ENCODE results near the gene SLC9C2.
"Not testable (repeated sequence)": the region's sequence is repeated elsewhere in the genome, so short reads cannot be mapped to it uniquely, and the experiment has no call there.

Gene SLC9C2

DNA sequence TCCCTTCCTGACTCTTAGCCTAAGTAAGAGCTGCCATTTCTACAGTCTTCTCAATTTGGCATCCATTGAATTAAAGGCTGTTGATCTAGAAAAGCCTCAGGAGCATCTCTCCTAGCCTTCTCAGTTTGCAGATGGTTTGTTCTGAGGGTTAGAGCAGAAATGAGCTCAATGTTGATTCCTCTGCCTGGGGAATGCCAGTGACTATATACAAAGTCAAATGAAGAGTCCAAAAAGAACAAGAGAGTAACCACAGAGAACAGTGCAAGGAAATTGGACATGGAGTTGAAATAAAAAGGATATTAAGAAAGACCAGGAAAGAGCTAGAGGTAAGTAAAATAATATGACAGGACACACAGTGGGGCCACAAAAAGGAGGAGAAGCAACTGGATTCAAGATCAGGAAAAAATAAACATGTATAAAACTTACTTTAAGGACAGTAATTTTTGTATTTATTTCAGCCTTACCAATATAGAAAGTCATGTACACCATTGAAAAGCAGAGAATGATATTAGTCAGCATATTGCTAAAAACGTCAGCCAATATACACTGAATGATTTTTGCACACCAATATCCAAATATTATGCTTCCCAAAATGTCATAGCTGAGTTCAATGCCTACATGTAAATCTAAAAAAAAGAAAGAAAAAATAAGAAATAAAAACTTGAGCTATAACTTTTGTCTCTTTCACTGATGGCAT lies 21.3 kb downstream of the SLC9C2 start:
- DNase-seq, result no peak

DNA sequence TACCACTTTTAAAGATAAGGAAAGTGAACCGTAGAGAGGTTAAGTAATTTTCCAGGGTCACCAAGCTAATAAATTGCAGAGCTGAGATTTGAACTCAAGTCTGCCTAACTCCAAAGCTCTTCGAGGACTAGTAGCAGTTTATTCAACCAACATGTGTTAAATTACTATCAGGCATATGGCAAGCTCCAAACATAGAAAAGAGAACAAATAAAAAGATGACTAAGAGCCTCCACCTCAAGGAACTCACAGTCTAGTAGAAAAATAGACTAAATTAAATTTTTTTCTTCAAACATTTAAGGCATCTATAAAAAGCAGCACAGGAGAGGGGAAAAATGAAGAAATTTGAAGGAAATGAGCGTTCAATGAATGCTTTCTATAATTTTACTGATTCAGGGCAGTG lies 22.2 kb downstream of the SLC9C2 start:
- no peak for DNase-seq

DNA sequence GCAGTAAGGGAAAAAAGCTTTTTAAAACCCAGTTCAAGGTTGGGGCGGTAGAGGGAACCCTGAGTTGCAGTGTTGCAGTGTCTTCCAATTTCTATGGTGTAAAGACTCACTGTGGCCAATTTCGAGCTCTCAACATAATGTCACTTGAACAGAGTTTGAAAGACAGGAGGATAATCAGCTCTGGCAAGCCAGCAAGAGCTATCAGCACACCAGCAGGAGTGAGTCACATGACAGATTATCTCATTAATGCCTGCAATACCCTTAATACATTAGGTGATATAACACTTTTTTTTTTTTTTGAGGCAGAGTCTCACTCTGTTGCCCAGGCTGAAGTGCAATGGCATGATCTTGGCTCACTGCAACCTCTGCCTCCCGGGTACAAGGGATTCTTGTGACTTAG lies 22.8 kb downstream of the SLC9C2 start:
- DNase-seq, result no peak

DNA sequence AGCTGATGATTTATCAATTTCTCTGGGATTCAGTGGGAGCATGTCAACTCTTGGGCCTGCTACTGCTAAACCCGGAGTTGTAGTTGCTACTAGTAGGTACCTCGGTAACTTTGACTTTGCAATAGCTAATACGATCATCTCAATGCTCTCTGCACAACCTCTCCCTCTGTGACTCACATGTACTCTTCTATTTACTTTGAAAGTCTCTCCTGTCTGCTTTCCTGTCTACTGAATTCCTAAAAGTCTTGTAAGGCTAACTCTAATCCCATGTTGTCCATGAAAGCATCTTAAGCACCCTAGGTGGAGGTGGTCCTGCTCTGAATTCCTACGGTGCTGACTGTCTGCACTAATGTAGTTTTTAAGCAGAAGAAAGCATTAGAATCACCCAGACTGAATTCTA lies 29.3 kb downstream of the SLC9C2 start:
- no peak for DNase-seq

DNA sequence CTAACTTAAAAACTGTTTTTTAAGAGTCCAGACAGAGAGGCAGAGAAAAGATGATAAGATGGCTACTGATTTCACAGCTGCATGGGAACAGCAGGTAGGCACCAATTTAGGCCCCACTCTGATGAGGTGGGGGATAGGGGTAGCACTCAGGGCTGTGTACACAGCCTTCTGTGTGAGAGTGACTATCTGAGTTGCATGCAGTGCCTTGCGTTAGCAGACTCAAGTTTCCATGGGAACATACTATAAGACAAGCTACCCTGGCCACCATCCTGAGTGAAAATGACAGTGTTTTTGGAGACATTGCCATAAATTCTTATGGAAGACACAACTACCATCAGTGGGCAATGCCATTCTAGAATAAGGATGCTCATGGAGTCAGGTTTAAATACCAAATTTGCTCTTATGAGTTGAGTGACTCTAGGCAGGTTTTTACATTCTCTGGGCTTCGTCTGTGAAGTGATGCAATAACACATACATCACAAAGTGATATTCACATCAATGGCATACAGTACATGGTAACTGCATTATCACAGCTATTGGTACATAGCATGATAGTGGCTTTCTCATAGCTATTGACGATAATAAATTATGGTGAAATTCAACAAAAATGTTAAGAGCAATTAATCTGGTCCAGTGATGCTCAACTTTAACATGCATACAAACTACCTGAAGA lies 30.5 kb downstream of the SLC9C2 start:
- no peak for DNase-seq

DNA sequence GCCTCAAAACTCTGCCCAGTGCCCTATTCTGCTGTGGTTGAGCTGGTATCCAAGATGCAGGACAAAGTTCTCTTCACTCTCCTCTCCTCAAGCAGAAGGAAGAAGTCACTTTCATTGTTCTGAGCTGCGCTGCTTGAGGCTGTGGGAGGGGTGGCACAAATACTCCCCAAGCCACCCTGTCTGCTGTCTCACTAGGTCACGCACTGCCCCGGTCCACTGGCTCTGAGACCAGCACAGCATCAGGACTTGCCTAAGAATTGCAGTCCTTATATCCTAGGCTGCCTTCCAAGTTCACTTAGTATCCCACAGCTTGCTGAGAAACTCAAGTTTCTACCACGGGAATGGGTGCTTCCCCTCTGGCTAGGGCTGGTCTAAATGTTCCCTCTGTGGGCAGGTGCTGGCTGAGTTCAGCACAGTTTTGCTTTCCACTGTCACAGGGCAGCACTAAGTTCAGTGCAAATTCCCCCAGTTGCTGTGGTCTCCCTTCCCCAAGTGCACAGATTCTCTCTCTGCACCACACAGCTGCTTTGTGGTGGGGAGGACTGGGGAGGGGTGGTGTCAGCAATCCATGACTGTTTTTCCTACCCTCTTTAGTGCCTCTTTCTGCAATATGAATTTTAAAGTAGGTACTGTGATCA lies 32.4 kb downstream of the SLC9C2 start:
- no peak for DNase-seq

DNA sequence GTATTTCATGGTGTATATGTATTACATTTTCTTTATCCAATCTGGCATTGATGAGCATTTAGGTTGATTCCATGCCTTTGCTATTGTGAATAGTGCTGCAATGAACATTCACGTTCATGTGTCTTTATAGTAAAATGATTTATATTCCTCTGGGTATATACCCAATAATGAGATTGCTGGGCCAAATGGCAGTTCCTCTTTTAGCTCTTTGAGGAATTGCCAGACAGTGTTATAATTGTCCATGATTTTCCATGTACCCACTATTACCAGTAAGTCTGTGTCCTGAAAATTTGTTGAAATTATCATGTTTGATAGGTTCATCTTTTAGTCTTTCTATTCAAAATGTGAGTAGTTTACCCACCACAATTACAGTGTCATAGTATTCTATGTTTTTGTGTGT lies 34.4 kb downstream of the SLC9C2 start:
- no peak for DNase-seq

DNA sequence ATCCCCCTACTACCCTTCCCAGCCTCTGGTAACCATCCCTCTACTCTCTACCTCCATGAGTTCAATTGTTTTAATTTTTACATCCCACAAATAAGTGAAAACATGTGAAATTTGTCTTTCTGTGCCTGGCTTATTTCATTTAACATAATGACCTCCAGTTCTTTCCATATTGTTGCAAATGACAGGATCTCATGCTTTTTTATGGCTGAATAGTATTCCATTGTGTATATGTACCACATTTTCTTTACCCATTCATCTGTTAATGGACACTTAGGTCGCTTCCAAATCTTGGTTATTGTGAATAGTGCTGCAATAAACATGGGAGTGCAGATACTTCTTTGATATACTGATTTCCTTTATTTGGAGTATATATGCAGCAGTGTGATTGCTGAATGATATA lies 39.0 kb downstream of the SLC9C2 start:
- not testable (repeated sequence) for DNase-seq

DNA sequence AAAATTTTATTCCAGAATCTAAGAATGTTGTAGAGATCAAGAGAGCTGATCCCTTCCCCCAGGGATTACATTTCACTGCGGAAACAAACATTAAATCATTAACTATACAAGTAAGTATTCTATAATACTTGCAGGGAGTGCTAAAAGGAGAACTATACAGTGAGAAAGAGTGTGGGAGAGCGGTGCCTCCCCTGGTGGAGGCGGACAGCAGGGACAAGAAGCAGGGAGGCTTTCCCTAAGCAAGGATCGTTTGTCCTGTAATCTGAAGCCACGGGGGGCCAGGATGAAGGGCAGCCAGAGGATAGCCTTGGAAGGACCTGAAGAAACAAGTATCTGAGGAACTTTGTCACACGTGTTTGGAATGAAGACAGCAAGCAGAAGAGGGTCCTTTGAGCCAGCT lies 40.1 kb downstream of the SLC9C2 start:
- no peak for DNase-seq

DNA sequence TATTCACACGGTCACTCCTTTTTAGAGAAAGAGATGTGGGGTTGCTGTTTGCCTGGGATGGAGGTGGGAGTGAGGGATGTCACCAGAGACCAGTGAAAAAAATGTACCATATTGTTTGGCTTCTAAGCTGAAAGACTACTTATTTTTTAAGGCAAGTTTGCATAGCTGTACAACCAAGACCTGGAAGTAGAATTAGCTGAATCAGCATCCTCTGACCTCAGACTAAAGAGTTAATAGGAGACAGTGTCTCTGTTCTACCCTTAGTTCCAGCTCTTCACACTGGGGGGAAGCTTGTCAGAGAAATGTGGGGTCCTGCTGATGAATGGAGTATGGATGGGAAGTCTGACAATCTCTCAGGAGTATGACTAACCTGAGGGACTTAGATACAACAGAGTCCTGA lies 41.6 kb downstream of the SLC9C2 start:
- DNase-seq, result no peak

DNA sequence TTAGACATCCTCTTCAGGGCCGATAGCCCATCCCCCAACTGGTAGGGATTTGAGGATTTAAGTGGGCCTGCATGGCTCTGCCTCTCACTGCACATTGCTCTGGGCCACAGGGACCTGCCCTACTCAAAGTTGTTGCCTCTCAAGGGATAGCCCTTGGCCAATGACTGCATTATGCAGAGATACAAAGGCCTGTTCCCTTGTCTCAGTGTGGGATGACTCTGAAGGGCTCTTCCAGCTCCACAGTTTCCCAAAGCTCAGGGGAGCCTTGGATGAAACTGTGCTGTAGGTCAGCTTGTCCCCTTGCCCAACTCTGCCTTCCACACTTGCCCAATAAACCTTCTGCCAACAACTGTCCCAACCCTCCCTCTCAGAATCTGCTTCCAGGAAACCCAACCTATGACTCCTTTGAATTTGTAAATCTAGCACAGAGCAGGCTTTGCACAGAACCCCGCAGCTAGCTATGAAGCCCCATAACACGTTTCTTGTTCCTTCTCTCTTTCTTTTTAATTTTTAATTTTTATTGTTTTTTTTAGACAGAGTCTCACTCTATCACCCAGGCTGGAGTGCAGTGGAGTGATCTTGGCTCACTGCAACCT lies 42.5 kb downstream of the SLC9C2 start:
- no peak for DNase-seq

DNA sequence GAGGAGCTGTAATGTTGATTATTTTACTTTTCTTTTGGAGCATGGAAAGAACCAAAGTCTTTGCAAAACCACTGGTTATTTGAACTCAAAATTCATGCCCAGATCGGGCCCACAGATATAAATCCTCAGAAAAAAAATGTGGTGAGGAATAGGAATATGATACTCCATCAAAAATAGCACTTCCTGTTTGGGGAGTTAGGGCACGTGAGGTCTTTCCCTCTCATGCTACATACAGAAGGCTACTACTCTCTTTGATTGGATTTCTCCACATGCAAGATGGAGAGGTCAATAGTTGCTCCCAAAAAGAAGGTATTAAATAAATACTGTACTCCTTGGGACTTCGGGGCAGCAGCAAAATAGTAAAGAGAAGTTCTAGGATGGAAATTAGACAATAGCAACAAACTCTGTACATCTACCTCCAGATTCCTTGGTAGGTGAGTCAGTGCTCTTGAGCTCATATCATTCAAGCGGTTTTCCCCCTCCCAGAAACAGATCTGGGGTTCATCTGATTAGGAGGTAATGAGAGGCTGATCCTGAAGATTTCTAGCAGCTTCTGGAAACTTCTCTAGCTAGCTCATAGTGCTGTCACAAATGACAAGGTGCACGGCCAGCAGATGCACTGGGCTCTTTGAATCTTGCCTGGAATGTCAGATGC lies 47.1 kb downstream of the SLC9C2 start:
- no peak for DNase-seq

DNA sequence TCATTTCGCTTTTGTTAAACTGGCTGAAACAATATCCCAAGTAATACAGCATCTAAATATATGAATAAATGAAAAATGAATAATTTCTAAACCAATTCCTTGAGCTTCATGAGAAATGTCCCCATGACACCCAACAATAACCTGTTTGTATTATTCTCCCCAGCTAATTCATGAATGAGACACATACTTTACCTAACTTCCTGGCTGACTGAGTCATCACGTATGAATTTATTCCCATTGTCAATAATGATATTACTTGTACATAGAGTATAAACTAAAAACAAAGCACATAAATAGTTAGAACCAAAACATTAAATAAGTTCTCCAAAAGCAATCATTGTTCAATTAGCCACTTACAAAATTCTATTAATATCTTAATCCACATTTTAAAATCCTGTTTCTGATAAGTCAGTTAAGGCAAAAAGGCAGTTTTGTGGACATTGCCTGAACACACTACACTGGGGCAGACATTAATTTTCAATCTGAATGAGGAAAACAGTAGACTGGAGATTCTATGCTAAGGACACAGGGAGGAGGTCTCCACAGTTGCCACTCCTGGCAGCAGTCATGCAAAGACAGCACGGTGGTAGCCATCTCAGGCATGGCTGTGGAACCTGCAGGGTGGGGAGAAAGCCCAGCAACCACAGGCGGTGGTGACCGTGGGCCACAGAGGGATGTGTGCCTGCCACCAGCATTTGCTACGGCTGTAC lies 48.2 kb downstream of the SLC9C2 start:
- no peak for DNase-seq

DNA sequence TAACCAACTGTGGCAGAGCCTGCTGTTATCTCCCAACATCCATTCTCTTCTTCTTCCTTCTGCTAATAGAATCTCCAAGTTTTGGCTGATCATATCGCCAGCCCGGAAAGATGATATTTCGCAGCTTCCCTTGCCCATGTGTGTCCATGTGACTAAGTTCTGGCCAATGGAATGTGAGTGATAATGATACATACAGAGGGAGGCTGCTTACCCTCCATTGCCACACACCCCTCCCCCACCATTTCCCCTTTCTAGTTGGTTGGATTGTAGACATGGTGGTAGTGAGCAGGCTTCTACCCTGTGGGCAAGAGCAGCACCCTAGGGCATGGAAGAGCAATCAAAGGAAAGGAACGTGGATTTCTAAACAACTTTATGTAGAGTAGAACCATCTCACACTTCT lies 48.8 kb downstream of the SLC9C2 start:
- DNase-seq, result no peak

DNA sequence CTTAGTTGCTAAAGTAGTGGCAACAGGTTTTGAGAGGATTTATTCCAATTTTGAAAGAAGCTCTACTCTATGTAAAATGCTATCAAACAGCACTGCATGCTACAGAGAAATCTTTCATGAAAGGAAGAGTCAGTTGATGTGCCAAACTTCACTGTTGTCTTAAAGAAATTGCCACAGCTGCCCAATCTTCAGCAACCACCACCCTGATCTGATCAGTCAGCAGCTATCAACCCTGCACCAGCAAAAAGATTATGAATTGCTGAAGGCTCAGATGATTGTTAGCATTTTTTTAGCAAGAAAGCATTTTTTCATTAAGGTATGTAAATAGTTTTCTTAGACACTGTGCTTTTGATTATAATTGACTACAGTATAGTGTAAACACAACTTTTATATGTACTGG lies 49.6 kb downstream of the SLC9C2 start:
- no peak for DNase-seq

DNA sequence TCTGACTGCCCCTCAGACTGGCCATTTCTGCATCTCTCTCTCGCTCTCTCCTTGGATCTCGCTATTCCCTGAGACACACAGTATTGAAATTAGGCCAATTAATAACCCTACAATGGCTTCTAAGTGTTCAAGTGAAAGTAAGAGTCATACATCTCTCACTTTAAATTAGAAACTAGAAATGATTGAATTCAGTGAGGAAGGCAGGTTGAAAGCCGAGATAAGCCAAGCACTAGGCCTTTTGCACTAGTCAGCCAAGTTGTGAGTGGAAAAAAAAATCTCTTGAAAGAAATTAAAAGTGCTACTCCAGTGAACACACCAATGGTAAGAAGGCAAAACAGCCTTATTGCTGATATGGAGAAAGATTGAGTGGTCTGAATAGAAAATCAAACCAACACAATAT lies 51.2 kb downstream of the SLC9C2 start:
- no peak for DNase-seq

DNA sequence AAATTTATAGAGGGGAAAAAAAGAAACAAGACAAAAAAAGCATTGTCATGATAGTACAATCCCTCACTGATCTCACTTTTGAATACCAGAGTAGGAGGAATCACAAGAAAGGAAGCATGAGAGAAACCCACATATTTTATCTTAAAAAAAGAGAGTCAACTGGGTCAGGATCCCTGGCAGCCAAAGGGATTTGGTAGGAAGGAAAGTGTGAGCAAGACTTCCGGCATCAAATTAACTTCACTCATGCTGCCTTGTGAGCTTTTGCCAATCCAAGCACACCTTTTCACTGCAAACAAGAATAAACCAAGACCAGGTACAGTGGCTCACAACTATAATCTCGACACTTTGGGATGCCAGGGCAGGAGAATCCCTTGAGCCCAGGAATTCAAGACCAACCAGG lies 53.1 kb downstream of the SLC9C2 start:
- DNase-seq, result no peak

DNA sequence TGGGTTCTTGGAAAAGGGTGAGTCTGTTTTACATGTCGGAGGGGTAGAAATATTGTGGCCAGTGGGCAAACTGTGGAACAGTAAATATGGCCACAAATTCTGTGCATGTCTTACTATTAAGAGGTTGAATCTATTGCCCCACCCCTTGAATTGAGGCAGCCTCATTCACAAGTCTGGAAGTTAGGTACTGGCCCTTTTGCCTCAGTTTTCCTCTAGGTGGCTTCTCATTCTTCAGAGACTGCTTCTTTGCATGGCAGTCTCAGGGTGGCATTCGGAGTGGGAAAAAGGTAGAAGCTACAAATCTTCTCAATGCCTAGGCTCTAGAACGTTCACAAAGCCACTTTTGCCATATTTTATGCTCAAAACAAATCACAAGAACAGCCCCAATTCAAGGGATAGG lies 57.2 kb downstream of the SLC9C2 start:
- no peak for DNase-seq

DNA sequence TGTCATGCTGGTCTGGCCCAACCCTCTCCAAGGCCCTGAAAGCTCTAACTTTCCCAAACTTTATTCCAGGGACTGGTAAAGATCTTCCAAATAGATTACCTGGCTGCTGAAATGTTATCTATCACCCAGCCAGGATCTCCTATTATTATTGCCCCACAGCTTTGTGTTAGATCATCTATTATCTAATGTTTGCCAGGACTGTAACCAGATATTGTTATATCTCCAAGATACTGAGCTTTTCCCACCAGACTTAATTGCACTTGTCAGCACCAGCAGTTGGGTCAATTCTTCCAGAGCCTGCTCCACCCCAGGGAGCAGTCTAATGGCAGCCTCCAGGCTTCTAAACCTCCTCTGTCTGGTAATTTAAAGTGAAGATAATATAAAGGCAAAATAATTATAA lies 66.6 kb downstream of the SLC9C2 start:
- DNase-seq, result no peak

DNA sequence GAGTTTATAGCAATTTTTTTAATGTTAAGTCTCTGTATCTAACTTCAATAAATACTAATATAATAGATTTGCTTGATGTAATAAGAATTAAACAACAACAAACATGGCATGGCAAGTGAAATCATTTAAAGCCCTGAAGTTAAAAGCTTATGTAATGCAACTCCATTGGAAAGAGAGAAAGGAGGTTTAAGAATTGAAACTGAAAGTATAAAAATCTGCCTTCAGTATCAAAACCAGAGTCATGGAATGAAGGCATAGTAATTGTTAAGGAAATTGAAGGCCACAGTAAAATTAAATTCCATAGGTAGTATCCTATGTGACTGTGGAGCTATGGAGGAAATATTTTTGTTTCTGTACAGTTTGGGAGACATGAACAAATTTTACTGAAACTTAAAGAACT lies 70.6 kb downstream of the SLC9C2 start:
- DNase-seq, result no peak

DNA sequence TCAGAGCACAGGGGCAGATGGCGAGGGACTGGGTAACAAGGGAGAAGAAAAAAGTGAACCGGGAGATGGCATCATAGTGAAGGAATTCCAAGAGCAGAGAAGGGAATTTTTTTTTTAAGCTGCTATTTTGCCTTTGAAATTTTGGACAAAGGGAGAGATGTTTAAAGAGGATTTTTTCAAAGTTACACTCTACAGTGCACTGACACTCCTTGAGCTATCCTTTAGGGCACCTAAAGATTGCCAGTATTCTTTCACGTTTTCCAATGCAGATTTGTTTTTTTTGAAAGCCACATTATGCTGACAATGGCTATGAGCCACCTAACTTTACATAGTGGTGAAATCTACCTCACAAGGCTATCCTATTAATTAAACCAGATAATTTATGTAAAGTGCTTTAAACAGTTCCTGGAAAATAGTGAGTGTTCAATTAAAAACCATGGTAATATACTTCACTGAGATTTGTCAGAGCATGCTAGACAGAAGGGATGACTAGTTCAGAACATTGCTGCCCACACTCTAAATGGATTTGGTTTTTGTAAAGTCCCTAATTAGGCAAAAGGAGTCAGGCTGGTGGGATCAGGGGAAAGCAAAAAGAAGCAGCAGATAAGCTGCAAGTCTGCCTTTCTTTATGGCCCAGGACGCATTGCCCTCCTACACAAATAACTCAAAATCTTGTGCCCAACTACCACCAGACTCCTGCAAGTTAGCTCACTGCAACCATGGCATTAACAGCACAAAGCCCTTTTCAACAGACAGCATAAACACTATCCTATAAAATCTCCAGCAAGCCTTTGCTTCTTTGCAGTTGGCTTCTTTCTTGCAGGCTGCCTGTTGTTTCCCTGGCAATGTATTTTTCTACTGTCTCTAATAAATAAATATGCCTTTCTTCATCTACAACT lies 71.8 kb downstream of the SLC9C2 start:
- no peak for DNase-seq

DNA sequence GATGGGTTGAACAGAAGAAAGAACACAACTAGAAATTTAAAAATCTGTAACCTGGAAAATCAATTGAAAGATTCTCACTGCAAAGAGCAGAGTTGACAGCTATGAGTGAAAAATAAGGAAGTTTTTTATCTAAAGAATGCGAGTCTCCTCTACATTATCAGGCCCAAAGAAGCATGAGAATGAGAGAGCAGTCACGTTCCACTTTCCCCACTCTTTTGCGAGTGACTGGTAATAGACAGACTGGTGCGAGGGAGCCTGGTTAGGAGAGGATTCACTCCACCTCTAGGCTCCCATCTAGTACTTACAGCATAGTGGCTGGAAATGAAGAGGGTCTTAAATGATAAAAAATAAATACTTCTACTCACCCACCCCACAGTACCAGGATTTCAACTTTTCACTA lies 73.8 kb downstream of the SLC9C2 start:
- no peak for DNase-seq

Measured in NCI-H187 treated with DMSO at 0.1 percent for 48 hours (cell line).